ENCODE results near the gene SEC16B. TPM values are rescaled to one million over a fixed set of nuclear protein-coding genes. Genes with fewer than 3 reads are reported as not detected.

The SEC16B gene
- total RNA-seq, 1 experiment from 2014 or later = 0.39 TPM

DNA sequence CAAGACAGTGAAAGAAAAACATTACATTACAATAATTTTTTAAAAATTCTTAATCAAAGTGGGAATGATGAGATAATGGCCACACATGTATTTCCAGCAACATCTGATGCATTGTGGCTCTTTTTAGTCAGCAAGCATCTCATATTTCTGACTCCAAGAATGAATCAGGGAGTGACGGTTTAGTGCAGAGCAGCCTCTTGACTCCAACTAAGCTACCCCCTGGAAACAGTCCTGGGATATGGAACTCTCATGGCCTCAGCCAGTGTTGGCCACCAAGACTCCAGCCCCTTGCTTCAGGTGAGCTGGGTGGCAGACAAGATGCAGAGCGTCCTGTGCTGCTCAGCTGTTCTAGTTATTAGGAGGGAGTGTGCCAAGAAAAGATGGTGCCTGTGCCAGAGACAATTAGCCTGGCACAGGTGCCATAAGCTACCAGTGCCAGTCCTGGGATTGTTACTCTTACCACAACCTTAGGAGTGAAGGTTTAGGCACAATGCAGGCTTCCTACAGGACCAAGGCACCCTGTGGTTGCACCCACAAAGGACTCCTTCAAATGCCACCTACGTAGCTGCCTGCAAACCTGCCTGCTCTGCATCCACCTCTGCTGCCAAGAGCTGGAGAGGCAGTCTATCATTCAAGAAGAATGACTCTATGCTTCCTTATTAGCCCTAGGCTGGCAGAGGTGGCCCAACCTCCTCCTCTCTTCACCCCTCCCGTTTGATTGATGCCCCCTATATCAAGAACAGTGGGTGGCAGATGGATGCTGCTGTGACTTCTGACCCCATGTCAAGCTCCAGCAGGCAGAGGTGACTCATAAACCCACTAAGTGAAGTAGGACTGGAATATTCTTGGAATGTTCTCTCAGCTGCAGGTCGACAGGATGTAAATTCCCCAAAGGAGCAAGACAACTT is 6.0 kb upstream of the SEC16B start:
- H3K27me3 ChIP-seq (ENCODE audit: control insufficient read depth, insufficient read depth, low read length) = no peaks in the 10 kb centered on the region
- no TSS peak for BruUV-seq (replicated peaks)
- 0 out of 2 replicates have a peak, but pooled peaks have one; percentile 51 for ATAC-seq
- ChIA-PET POLR2A (interaction anchor here (0.6 kb wide), 1 partner anchor 1839 kb away, joined by 4 read pairs; no protein-coding TSS in a partner anchor), CTCF (no interaction called here)
- H3K9me3 ChIP-seq (ENCODE audit: control insufficient read depth, insufficient read depth, low read depth, low read length) = no peaks in the 10 kb centered on the region
- in situ Hi-C loops (cut with HindIII; ENCODE audit: low pct_unique_long_range_greater_than_20kb, low sequenced_read_pairs) = no loop called here
- H3K36me3 ChIP-seq (ENCODE audit: control insufficient read depth, insufficient read depth, low read length) = no peaks in the 10 kb centered on the region
- intact Hi-C loops (cut with micrococcal nuclease; ENCODE audit: unreplicated experiment) = no loop called here
- no peak for DNase-seq (ENCODE audit: low read depth, low spot score)
- no peaks in the 10 kb centered on the region for H3K4me1 ChIP-seq (ENCODE audit: control insufficient read depth, insufficient read depth, low read length)
- TF ChIP-seq TCF7L2 (IDR thresholded peaks at IDR 0.05; ENCODE audit: low read depth, low read length) (no peak), POLR2AphosphoS5 (IDR thresholded peaks at IDR 0.05; ENCODE audit: low read depth, low read length) (no peak), SIN3A (IDR thresholded peaks at IDR 0.05; ENCODE audit: borderline replicate concordance, insufficient read depth, low read depth, low read length) (no peak)
- TF ChIP-seq, protein P1, sequence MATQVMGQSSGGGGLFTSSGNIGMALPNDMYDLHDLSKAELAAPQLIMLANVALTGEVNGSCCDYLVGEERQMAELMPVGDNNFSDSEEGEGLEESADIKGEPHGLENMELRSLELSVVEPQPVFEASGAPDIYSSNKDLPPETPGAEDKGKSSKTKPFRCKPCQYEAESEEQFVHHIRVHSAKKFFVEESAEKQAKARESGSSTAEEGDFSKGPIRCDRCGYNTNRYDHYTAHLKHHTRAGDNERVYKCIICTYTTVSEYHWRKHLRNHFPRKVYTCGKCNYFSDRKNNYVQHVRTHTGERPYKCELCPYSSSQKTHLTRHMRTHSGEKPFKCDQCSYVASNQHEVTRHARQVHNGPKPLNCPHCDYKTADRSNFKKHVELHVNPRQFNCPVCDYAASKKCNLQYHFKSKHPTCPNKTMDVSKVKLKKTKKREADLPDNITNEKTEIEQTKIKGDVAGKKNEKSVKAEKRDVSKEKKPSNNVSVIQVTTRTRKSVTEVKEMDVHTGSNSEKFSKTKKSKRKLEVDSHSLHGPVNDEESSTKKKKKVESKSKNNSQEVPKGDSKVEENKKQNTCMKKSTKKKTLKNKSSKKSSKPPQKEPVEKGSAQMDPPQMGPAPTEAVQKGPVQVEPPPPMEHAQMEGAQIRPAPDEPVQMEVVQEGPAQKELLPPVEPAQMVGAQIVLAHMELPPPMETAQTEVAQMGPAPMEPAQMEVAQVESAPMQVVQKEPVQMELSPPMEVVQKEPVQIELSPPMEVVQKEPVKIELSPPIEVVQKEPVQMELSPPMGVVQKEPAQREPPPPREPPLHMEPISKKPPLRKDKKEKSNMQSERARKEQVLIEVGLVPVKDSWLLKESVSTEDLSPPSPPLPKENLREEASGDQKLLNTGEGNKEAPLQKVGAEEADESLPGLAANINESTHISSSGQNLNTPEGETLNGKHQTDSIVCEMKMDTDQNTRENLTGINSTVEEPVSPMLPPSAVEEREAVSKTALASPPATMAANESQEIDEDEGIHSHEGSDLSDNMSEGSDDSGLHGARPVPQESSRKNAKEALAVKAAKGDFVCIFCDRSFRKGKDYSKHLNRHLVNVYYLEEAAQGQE (IDR thresholded peaks at IDR 0.05; ENCODE audit: insufficient read depth in 1 of 2, low read depth in 2 of 2, low read length in 1 of 2) = no peak
- TF ChIP-seq, protein P2, sequence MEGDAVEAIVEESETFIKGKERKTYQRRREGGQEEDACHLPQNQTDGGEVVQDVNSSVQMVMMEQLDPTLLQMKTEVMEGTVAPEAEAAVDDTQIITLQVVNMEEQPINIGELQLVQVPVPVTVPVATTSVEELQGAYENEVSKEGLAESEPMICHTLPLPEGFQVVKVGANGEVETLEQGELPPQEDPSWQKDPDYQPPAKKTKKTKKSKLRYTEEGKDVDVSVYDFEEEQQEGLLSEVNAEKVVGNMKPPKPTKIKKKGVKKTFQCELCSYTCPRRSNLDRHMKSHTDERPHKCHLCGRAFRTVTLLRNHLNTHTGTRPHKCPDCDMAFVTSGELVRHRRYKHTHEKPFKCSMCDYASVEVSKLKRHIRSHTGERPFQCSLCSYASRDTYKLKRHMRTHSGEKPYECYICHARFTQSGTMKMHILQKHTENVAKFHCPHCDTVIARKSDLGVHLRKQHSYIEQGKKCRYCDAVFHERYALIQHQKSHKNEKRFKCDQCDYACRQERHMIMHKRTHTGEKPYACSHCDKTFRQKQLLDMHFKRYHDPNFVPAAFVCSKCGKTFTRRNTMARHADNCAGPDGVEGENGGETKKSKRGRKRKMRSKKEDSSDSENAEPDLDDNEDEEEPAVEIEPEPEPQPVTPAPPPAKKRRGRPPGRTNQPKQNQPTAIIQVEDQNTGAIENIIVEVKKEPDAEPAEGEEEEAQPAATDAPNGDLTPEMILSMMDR (IDR thresholded peaks at IDR 0.05) = no peak
- no peak overlapping the region for H3K4me3 ChIP-seq (ENCODE audit: low read depth in 2 of 2, low read length in 2 of 2)
- H3K27ac ChIP-seq (ENCODE audit: low read length) = no peak overlapping the region

DNA sequence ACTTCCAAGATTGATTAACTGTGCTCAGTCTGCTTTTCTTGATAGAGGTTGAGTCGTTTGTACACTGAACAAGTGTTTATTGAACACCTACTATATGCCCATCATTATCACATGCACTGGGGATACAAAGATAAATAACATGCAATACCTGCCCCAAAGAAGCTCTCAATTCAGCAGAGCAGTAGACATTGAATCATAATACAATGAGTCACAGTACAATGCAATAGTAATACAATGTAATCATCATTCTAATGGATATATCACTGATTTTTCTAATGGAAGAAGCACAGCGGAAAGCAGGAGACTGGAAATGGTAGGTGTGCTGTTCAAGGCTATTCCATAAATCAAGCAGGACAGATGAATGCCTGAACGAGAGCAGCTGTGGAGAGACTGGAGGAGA is 3.7 kb upstream of the SEC16B start:
- Histone ChIP-seq H3K27me3 (ENCODE audit: control insufficient read depth, insufficient read depth, low read length) (no peaks in the 10 kb centered on the region), H3K9me3 (ENCODE audit: control insufficient read depth, insufficient read depth, low read depth, low read length) (no peaks in the 10 kb centered on the region), H3K4me3 (ENCODE audit: low read depth in 2 of 2, low read length in 2 of 2) (no peak overlapping the region), H3K4me1 (ENCODE audit: control insufficient read depth, insufficient read depth, low read length) (no peaks in the 10 kb centered on the region), H3K27ac (ENCODE audit: low read length) (no peak overlapping the region), H3K36me3 (ENCODE audit: control insufficient read depth, insufficient read depth, low read length) (no peaks in the 10 kb centered on the region)
- ATAC-seq = no peak
- no peak for DNase-seq (ENCODE audit: low read depth, low spot score)
- in situ Hi-C loops (cut with HindIII; ENCODE audit: low pct_unique_long_range_greater_than_20kb, low sequenced_read_pairs) = no loop called here
- TF ChIP-seq POLR2AphosphoS5 (IDR thresholded peaks at IDR 0.05; ENCODE audit: low read depth, low read length) (no peak), TCF7L2 (IDR thresholded peaks at IDR 0.05; ENCODE audit: low read depth, low read length) (no peak), SIN3A (IDR thresholded peaks at IDR 0.05; ENCODE audit: borderline replicate concordance, insufficient read depth, low read depth, low read length) (no peak)
- TF ChIP-seq, protein P2 (IDR thresholded peaks at IDR 0.05) = no peak
- TF ChIP-seq, protein P1 (IDR thresholded peaks at IDR 0.05; ENCODE audit: insufficient read depth in 1 of 2, low read depth in 2 of 2, low read length in 1 of 2) = no peak
- ChIA-PET CTCF (no interaction called here), POLR2A (no interaction called here)
- intact Hi-C loops (cut with micrococcal nuclease; ENCODE audit: unreplicated experiment) = no loop called here
- BruUV-seq (replicated peaks) = no TSS peak

All from Panc1 (cell line).